Thoracic aorta (tissue), 2 donors: ENCODE data around the gene TSHZ3. TPM values are rescaled to one million over a fixed set of nuclear protein-coding genes. Genes with fewer than 3 reads are reported as not detected.

Source experiments
- ATAC-seq: fragments of 150-250 bp; one replicate; pipeline ENCODE4 v1.8.0; 2017; ENCODE audit warnings: low read depth; ENCODE audit not compliant: insufficient number of reproducible peaks, low FRiP score
- DNase-seq: peaks from one replicate; pipeline ENCODE4 v3.0.0-alpha.2; 2020; ENCODE audit warnings: low spot score
- H3K27ac ChIP-seq, 2 donors: fragments of 200-600 bp; sonication (generic); 1 replicate in 1 of 2; 2 replicates in 1 of 2; pipeline ENCODE4 v1.5.1; 2016; ENCODE audit warnings: mild to moderate bottlenecking in 2 of 2, moderate library complexity in 2 of 2
- H3K27me3 ChIP-seq: fragments of 200-600 bp; sonication (generic); replicated peaks from 2 replicates; pipeline ENCODE4 v1.6.0; 2016; ENCODE audit warnings: mild to moderate bottlenecking; ENCODE audit not compliant: insufficient read depth
- H3K36me3 ChIP-seq: fragments of 200-600 bp; sonication (generic); one replicate; pipeline ENCODE4 v1.5.1; 2016
- H3K4me1 ChIP-seq, 2 donors: fragments of 200-600 bp; sonication (generic); 1 replicate in 1 of 2; 2 replicates in 1 of 2; pipeline versions ENCODE4 v1.5.1 to v1.6.0; 2016; ENCODE audit warnings: low read depth in 2 of 2, mild to moderate bottlenecking in 1 of 2; ENCODE audit not compliant: control insufficient read depth in 1 of 2
- H3K4me3 ChIP-seq: fragments of 200-600 bp; sonication (generic); 2 replicates; pipeline ENCODE4 v1.5.1; 2016; ENCODE audit warnings: mild to moderate bottlenecking
- H3K9me3 ChIP-seq: fragments of 200-600 bp; sonication (generic); 2 replicates; pipeline ENCODE4 v1.5.1; 2016
- total RNA-seq, 2 donors: library from RNA; depleted of rRNA; stranded (reverse); fragments of >200 nt; gene quantifications; one replicate each; pipeline versions ENCODE4 v1.1.0 to v1.2.3, GENCODE V29; 2016
- TF ChIP-seq, protein P1 (sequence below): fragments of 200-600 bp; sonication (generic); IDR thresholded peaks from one replicate; pipeline ENCODE4 v1.5.1; 2019; ENCODE audit warnings: antibody characterized with exemption

The TSHZ3 gene
- total RNA-seq, 2 donors from 2014 or later, result 9.3 to 10.2 TPM

- no peaks in the 10 kb centered on the region for H3K36me3 ChIP-seq
- H3K9me3 ChIP-seq, result no peaks in the 10 kb centered on the region
- no peaks in the 10 kb centered on the region for H3K4me1 ChIP-seq
- H3K27ac ChIP-seq, result no peak overlapping the region
- no peaks in the 10 kb centered on the region for H3K27me3 ChIP-seq
- no peak overlapping the region for H3K4me3 ChIP-seq
- DNase-seq (no peak), ATAC-seq (no peak)
- TF ChIP-seq, protein P1, sequence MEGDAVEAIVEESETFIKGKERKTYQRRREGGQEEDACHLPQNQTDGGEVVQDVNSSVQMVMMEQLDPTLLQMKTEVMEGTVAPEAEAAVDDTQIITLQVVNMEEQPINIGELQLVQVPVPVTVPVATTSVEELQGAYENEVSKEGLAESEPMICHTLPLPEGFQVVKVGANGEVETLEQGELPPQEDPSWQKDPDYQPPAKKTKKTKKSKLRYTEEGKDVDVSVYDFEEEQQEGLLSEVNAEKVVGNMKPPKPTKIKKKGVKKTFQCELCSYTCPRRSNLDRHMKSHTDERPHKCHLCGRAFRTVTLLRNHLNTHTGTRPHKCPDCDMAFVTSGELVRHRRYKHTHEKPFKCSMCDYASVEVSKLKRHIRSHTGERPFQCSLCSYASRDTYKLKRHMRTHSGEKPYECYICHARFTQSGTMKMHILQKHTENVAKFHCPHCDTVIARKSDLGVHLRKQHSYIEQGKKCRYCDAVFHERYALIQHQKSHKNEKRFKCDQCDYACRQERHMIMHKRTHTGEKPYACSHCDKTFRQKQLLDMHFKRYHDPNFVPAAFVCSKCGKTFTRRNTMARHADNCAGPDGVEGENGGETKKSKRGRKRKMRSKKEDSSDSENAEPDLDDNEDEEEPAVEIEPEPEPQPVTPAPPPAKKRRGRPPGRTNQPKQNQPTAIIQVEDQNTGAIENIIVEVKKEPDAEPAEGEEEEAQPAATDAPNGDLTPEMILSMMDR, result no peak
These were observed 113.4 kb downstream of the TSHZ3 start for GRCh38 chr19:31235806-31236205.

DNA sequence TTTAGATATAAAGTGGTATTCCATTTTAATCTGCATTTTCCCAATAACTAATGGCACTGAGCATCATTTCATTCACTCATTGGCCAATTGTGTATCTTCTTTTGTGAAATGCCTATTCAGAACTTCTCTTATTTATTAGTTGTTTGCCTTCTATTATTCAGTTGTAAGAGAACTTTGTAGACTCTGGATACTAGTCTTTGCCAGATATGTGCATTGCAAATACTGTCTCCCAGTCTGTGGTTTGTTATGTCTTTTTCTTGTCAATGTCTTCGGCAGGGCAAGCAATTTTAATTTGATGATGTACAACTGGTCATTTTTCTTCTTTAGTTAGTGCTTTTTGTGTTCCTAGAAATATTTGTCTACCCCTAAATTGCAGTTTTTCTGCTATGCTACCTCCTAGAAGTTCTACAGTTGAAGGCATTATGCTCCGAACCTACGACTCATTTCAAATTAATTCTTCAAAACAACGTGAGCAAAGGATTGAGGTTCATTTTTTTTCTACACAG, 115.9 kb downstream of the TSHZ3 start:
- TF ChIP-seq, protein P1, result no peak
- no peak overlapping the region for H3K4me3 ChIP-seq
- H3K36me3 ChIP-seq, result no peaks in the 10 kb centered on the region
- no peaks in the 10 kb centered on the region for H3K27me3 ChIP-seq
- no peaks in the 10 kb centered on the region for H3K9me3 ChIP-seq
- no peaks in the 10 kb centered on the region for H3K4me1 ChIP-seq
- ATAC-seq (no peak), DNase-seq (no peak)
- H3K27ac ChIP-seq, result no peak overlapping the region

DNA sequence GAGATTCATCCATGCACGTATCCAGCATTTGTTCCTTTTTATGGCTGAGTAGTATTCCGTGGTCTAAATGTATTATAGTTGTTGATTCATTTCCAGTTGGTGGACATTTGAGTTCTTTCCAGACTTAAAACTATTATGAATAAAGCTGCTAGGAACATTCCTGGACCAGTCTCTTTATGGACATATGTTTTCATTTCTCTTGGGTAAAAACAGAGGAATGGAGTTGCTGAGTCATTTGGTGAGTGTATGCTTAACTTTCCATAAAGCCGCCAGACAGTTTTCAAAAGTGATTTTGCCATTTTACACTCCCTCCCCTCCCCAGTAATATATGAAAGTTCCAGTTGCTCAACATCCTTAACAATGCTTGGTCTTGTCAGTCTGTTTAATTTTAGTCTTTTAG, 116.4 kb downstream of the TSHZ3 start:
- no peak for DNase-seq
- ATAC-seq, result no peak
- Histone ChIP-seq H3K36me3 (no peaks in the 10 kb centered on the region), H3K4me3 (no peak overlapping the region), H3K9me3 (no peaks in the 10 kb centered on the region), H3K4me1 (no peaks in the 10 kb centered on the region), H3K27me3 (no peaks in the 10 kb centered on the region), H3K27ac (no peak overlapping the region)
- TF ChIP-seq, protein P1, result no peak

GRCh38 chr19:31232180-31232579, 117.1 kb downstream of the TSHZ3 start:
- ATAC-seq (no peak), DNase-seq (no peak)
- TF ChIP-seq, protein P1, result no peak
- Histone ChIP-seq H3K27me3 (no peaks in the 10 kb centered on the region), H3K4me3 (no peak overlapping the region), H3K27ac (no peak overlapping the region), H3K4me1 (no peaks in the 10 kb centered on the region), H3K9me3 (no peaks in the 10 kb centered on the region), H3K36me3 (no peaks in the 10 kb centered on the region)

DNA sequence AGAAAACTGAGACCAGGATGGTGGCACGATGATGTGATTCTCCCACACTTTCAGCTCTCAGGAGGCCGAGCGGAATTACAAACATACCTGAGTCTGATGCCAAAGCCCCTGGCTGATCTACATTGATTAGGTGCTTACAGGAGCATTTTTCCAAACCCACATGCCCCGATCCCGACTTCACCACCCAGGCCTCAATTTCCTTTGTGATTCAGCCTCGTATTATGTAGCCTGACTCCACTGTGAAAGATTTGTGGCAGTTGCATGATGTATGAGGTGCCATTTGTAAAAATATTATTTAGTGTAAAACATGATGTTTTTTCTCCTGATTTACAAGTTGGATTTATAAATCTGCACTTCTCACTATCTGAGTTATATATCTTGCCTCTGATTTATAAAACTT, 118.0 kb downstream of the TSHZ3 start:
- no peak overlapping the region for H3K27ac ChIP-seq
- no peaks in the 10 kb centered on the region for H3K4me1 ChIP-seq
- H3K36me3 ChIP-seq, result no peaks in the 10 kb centered on the region
- H3K27me3 ChIP-seq, result no peaks in the 10 kb centered on the region
- no peak for DNase-seq
- ATAC-seq, result no peak
- no peaks in the 10 kb centered on the region for H3K9me3 ChIP-seq
- no peak overlapping the region for H3K4me3 ChIP-seq
- TF ChIP-seq, protein P1, result no peak
